GM21367 (cell line): Measurements from ENCODE around the gene TGM3.

Experiments used
- ATAC-seq: cut with Tn5 transposase; IDR thresholded peaks from one replicate; pipeline ENCODE4 v1.9.1; 2021; ENCODE audit not compliant: unreplicated experiment

Gene TGM3

GRCh38 chr20:2305029-2305428 lies 9.2 kb downstream of the TGM3 start:
- ATAC-seq: no peak

DNA sequence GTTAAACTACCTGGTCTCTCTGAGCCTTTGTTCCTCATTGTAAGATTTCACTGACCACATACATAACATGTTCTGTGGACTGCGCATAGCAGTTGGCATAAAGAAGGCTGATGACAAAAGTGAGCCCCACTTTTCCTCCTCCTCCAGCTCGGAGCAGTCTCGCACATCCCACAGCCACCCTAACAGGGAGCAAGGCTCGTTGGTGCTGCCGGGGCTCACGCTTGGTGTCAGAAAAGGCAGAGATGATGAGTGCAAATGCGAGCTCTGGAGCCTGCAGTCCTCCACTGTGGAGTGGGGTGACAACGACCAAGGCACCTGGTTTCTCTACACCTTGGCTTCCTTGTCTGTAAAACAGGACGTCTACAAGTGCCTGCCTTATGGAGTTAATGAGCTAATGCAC lies 9.7 kb downstream of the TGM3 start:
- no peak for ATAC-seq

GRCh38 chr20:2305946-2306345 lies 10.1 kb downstream of the TGM3 start:
- no peak for ATAC-seq

- no peak for ATAC-seq
These were observed 11.3 kb downstream of the TGM3 start for GRCh38 chr20:2307136-2307535.

DNA sequence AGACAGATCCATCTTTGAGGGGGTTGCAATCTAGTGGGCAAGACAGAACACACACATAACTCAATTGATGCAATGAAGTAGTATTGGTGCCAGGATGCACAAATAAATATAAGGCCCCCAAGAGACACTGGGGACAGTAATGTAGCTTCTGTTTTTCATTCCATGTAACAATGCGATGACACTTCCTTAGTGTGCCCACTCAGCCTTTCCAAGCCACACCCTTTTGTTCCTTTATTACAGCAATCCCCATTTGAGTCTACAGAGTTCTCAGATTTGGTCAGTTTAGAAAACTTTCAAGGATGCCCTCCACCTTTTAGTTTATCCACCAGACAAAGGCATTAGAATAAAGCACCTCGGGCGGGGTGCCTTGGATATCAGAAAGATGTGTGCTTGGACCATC lies 15.5 kb downstream of the TGM3 start:
- no peak for ATAC-seq

DNA sequence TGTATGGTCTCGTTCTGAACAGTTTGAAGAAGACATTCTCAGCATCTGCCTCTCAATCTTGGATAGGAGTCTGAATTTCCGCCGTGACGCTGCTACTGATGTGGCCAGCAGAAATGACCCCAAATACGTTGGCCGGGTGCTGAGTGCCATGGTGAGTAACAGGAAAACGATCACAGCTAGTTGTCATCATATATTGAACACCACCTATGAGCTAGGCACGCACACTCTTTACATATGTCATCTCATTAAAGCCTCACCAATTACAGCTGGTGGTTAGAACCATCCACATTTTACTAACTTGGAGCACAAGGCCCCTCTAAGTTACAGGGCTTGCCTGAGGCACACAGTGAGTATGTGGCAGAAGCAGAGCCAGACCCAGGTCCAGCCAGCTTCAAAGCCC lies 17.1 kb downstream of the TGM3 start:
- ATAC-seq: no peak

DNA sequence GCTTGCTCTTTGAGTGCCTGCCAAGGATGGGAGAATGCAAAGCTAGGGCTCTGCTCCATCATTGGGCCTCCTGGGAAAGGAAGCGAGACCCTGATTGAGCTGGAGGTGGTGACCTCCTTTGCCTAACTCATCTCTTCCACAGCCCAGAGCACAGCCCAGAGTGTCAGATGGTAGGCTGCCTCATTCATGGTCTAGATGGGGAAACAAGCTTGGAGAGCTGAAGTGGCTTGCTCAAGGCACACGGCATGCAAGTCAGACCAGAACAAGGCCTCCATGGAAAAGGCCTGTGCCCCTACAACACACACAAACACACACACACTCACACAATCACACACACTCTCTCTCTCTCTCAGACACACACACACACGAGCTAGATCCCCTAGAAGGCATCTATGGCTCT lies 17.5 kb downstream of the TGM3 start:
- no peak for ATAC-seq

- no peak for ATAC-seq
These were observed 19.1 kb downstream of the TGM3 start for GRCh38 chr20:2314759-2315439.

DNA sequence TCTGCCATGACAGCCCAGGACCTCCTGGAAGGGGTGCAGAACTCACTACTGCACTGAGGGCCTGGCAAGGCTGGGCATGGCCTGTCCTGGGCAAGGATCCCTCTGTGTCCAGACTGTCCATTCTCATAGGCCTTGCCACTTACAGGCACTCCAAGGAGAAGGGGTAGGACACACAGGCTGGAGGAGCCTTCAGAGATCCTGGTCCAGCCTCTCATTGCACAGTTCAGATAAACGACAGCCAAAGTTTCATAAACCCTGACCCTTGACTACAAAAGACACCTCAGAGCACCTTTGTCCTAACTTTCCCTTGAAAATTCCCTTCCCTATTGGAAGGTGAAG lies 19.6 kb downstream of the TGM3 start:
- ATAC-seq: no peak

GRCh38 chr20:2316847-2317495 lies 21.2 kb downstream of the TGM3 start:
- no peak for ATAC-seq

GRCh38 chr20:2320813-2321658 lies 25.2 kb downstream of the TGM3 start:
- ATAC-seq: no peak

DNA sequence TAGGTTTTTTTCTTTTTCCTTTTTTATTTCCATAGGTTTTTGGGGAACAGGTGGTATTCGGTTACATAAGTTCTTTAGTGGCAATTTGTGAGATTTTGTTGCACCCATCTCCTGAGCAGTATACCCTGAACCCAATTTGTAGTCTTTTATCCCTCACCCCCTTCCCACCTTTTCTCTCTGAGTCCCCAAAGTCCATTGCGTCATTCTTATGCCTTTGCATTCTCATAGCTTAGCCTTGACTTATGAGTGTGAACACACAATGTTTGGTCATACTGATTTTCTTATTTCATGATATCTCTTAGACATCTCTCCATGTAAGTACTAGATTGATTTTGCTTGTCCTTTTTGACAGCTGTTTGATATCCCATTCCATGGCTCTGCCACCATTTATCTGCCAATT lies 27.2 kb downstream of the TGM3 start:
- ATAC-seq: no peak

GRCh38 chr20:2326046-2326445 lies 30.2 kb downstream of the TGM3 start:
- no peak for ATAC-seq

DNA sequence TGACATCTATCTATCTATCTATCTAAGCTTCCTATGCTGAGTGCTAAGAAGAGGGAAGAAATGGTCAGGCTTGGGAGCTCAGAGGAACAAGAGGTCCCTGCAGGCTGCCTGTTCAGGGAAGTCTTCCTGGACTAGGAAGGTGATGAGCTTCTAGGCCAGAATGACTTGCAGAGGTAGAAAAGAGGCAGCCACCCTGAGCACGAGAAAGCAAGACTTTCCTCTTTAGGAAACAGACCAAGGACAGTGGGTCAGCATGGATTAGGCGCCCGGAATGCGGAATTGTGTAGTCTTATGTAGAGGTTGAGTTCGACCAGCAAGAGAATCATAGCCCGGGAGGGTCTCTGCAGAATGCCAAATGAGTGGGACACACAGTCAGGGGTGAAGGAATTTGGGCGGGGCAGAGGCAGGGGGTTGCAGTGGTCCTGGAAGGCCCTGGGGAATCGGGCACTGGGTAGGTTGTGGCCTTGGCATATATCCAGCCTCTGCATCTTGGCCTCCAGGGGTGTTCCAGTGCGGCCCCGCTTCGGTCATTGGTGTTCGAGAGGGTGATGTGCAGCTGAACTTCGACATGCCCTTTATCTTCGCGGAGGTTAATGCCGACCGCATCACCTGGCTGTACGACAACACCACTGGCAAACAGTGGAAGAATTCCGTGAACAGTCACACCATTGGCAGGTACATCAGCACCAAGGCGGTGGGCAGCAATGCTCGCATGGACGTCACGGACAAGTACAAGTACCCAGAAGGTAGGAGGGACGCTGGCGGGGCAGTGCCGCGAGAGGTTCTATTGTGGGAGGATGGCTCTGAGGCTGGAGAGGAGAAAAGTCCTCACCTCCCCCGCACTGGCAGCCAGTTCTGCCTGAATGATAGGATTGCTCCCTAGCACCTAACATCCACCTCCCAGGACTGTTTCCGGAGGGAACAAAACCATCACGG lies 32.1 kb downstream of the TGM3 start:
- ATAC-seq: no peak

- ATAC-seq: no peak
These were observed 33.5 kb downstream of the TGM3 start for GRCh38 chr20:2329286-2329685.

DNA sequence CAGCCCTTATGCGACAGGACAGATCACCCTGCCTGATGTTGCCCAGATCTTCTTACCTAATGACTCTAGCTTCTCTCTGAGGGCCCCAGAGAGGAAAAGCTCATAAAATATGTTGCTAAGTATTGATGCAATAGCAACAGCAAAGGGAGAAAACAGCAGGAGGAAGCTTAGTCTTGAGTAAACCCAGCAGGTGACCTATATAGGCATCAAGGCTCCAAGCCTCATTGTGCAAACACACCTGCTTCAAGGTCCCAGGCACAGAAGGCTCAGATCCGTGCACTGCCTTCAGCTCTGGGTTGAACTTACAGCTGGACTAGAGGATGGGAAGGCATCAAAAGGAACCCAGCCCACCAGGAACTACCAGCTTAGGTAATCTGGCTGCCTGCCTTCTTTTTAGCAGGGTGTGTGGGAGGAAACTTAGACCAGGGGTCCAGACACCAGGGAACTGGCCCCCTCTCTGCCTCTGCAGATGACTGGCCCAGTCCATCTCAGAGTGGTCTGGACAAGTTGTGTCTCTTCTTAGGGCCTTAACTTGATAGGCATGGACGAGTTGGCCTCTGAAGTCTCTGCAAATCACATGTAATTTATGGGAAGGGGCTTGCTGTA lies 34.4 kb downstream of the TGM3 start:
- no peak for ATAC-seq

GRCh38 chr20:2331106-2331505 lies 35.3 kb downstream of the TGM3 start:
- no peak for ATAC-seq

DNA sequence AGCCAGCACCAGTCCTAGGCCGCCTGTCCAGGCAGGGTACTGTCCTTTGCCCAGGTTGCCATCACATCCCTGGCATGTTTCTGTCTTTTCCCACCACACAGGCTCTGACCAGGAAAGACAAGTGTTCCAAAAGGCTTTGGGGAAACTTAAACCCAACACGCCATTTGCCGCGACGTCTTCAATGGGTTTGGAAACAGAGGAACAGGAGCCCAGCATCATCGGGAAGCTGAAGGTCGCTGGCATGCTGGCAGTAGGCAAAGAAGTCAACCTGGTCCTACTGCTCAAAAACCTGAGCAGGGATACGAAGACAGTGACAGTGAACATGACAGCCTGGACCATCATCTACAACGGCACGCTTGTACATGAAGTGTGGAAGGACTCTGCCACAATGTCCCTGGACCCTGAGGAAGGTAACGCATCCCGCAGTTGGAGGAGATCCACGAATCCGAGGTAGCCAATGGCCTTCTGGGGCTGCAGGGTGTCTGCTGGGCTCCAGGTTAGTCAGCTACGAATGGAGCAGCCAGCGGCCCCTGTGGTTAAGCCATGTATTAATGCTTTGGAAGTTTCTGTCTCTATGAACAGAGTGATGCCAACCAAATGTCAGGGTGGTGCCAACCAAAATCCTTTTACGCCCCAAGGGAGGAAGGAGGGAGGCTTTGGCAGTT lies 36.2 kb downstream of the TGM3 start:
- ATAC-seq: no peak

GRCh38 chr20:2332711-2333110 lies 36.9 kb downstream of the TGM3 start:
- no peak for ATAC-seq

- no peak for ATAC-seq
These were observed 38.0 kb downstream of the TGM3 start for GRCh38 chr20:2333821-2334220.
